SK-N-SH treated with all-trans-retinoic acid at 6 μM for 48 hours (cell line): Measurements from ENCODE around the gene HTR1D.

ENCODE experiments used
- ARNTL ChIP-seq: fragments of 450-650 bp; formaldehyde crosslinking; IDR thresholded peaks from 2 replicates; pipeline ENCODE4 v1.5.0; 2020; ENCODE audit warnings: low read depth, mild to moderate bottlenecking, moderate library complexity, borderline replicate concordance
- CSRNP3 ChIP-seq: fragments of 250-450 bp; sonication (Bioruptor Pico); IDR thresholded peaks from 2 replicates; pipeline ENCODE4 v1.5.1; 2021; ENCODE audit warnings: mild to moderate bottlenecking, moderate library complexity
- ESRRG ChIP-seq: fragments of 250-450 bp; sonication (Bioruptor Pico); IDR thresholded peaks from 2 replicates; pipeline ENCODE4 v1.6.1; 2021; ENCODE audit warnings: mild to moderate bottlenecking
- GLIS3 ChIP-seq: fragments of 250-450 bp; sonication (Bioruptor Pico); IDR thresholded peaks from 2 replicates; pipeline ENCODE4 v1.5.0; 2020; ENCODE audit warnings: mild to moderate bottlenecking, moderate library complexity
- ISL1 ChIP-seq: fragments of 250-450 bp; sonication (Bioruptor Pico); IDR thresholded peaks from 2 replicates; pipeline ENCODE4 v2.1.2; 2022; ENCODE audit warnings: mild to moderate bottlenecking, moderate library complexity
- PATZ1 ChIP-seq: fragments of 250-450 bp; sonication (Bioruptor Pico); IDR thresholded peaks from 2 replicates; pipeline ENCODE4 v1.8.0; 2020; ENCODE audit warnings: mild to moderate bottlenecking, moderate library complexity, borderline replicate concordance
- PPARA ChIP-seq: fragments of 250-450 bp; sonication (Bioruptor Pico); IDR thresholded peaks from 2 replicates; pipeline ENCODE4 v1.5.0; 2020; ENCODE audit warnings: mild to moderate bottlenecking, borderline replicate concordance
- RARB ChIP-seq: fragments of 250-450 bp; sonication (Bioruptor Pico); IDR thresholded peaks from 2 replicates; pipeline ENCODE4 v1.8.0; 2021; ENCODE audit warnings: mild to moderate bottlenecking, moderate library complexity
- TCF4 ChIP-seq: fragments of 250-450 bp; sonication (Bioruptor Pico); IDR thresholded peaks from 2 replicates; pipeline ENCODE4 v1.8.0; 2021; ENCODE audit warnings: mild to moderate bottlenecking, moderate library complexity, borderline replicate concordance
- TSHZ2 ChIP-seq: fragments of 250-450 bp; sonication (Bioruptor Pico); IDR thresholded peaks from 2 replicates; pipeline ENCODE4 v1.5.0; 2020; ENCODE audit warnings: mild to moderate bottlenecking, moderate library complexity
- ZFP3 ChIP-seq: fragments of 250-450 bp; sonication (Bioruptor Pico); IDR thresholded peaks from 2 replicates; pipeline ENCODE4 v1.5.0; 2020; ENCODE audit warnings: mild to moderate bottlenecking, moderate library complexity

GRCh38 chr1:23238565-23238964 lies 21.3 kb upstream of the HTR1D start:
- no peak for TF ChIP-seq GLIS3 (CRISPR knock-in tag)
- TF ChIP-seq PATZ1 = no peak
- TF ChIP-seq ISL1 (CRISPR knock-in tag) = no peak
- no peak for TF ChIP-seq TCF4 (CRISPR knock-in tag)
- TF ChIP-seq CSRNP3 (CRISPR knock-in tag) = no peak
- TF ChIP-seq PPARA (CRISPR knock-in tag) = no peak
- TF ChIP-seq ESRRG (CRISPR knock-in tag) = no peak
- TF ChIP-seq ARNTL (CRISPR knock-in tag) = no peak
- TF ChIP-seq RARB (CRISPR knock-in tag) = no peak
- no peak for TF ChIP-seq ZFP3 (CRISPR knock-in tag)
- no peak for TF ChIP-seq TSHZ2 (CRISPR knock-in tag)
